HG02884 (cell line): Measurements from ENCODE around the gene QSER1.
"Not testable (repeated sequence)": the region's sequence is repeated elsewhere in the genome, so short reads cannot be mapped to it uniquely, and the experiment has no call there.

ENCODE experiments used
- ATAC-seq: cut with Tn5 transposase; IDR thresholded peaks from one replicate; pipeline ENCODE4 v1.9.1; 2021; ENCODE audit warnings: mild to moderate bottlenecking, moderate library complexity; ENCODE audit not compliant: unreplicated experiment

Gene QSER1

GRCh38 chr11:32892355-32893092 lies at the start of gene QSER1:
QSER1 (plus strand) TSS chr11:32892811; CDS start chr11:32893126, 315 bp downstream.
- peak; percentile 51 for ATAC-seq

GRCh38 chr11:32843544-32843943 lies 49.1 kb upstream of the QSER1 start:
- no peak for ATAC-seq

GRCh38 chr11:32847511-32847910 lies 45.1 kb upstream of the QSER1 start:
- ATAC-seq: no peak

GRCh38 chr11:32849761-32850160 lies 42.9 kb upstream of the QSER1 start:
- ATAC-seq: no peak

- ATAC-seq: no peak
Measured at GRCh38 chr11:32851251-32851650, 41.4 kb upstream of the QSER1 start.

- ATAC-seq: no peak
Measured at GRCh38 chr11:32852207-32852606, 40.4 kb upstream of the QSER1 start.

GRCh38 chr11:32855601-32856000 lies 37.0 kb upstream of the QSER1 start:
- no peak for ATAC-seq

- ATAC-seq: no peak
Measured at GRCh38 chr11:32858731-32859130, 33.9 kb upstream of the QSER1 start.

- ATAC-seq: no peak
Measured at GRCh38 chr11:32861850-32862577, 30.6 kb upstream of the QSER1 start.

- ATAC-seq: no peak
Measured at GRCh38 chr11:32864555-32864954, 28.1 kb upstream of the QSER1 start.

GRCh38 chr11:32868752-32869151 lies 23.9 kb upstream of the QSER1 start:
- ATAC-seq: not testable (repeated sequence)

- no peak for ATAC-seq
Measured at GRCh38 chr11:32870676-32871075, 21.9 kb upstream of the QSER1 start.

GRCh38 chr11:32874132-32874531 lies 18.5 kb upstream of the QSER1 start:
- no peak for ATAC-seq

GRCh38 chr11:32881286-32881685 lies 11.3 kb upstream of the QSER1 start:
- ATAC-seq: no peak

GRCh38 chr11:32883421-32883820 lies 9.2 kb upstream of the QSER1 start:
- no peak for ATAC-seq

GRCh38 chr11:32884023-32884422 lies 8.6 kb upstream of the QSER1 start:
- no peak for ATAC-seq

GRCh38 chr11:32884770-32885384 lies 7.7 kb upstream of the QSER1 start:
- no peak for ATAC-seq

GRCh38 chr11:32885556-32885955 lies 7.1 kb upstream of the QSER1 start:
- ATAC-seq: no peak

- ATAC-seq: no peak
Measured at GRCh38 chr11:32886180-32886579, 6.4 kb upstream of the QSER1 start.

GRCh38 chr11:32887707-32888383 lies 4.8 kb upstream of the QSER1 start:
- not testable (repeated sequence) for ATAC-seq

- not testable (repeated sequence) for ATAC-seq
Measured at GRCh38 chr11:32888384-32888710, 4.3 kb upstream of the QSER1 start.
